ENCODE measurements around the gene CEP170B. TPM values are rescaled to one million over a fixed set of nuclear protein-coding genes. Genes with fewer than 3 reads are reported as not detected.

The CEP170B gene
- total and polyA plus RNA-seq, 2 donors (not counting 1 experiment from before 2014, with no cell fraction given), result 0.16 to 0.59 TPM

- ChIA-PET POLR2A (interaction anchor here (0.6 kb wide), 1 partner anchor 57 kb away, joined by 5 read pairs; no protein-coding TSS in a partner anchor), CTCF (interaction anchor here (0.8 to 1.4 kb wide), 3 partner anchors 8 to 32 kb away, joined by 3 to 7 read pairs (median 3); no protein-coding TSS in a partner anchor)
- no CpG with 5 or more reads among the region's 1 CpG for WGBS (ENCODE audit: insufficient coverage)
- Histone ChIP-seq H3K4me2 (replicated peaks; ENCODE audit: low read depth, low read length, poor library complexity, severe bottlenecking) (no peak overlapping the region), H3K4me3 (ENCODE audit: control extremely low read depth in 1 of 5, extremely low read depth in 1 of 5, insufficient read depth in 1 of 5, low read depth in 2 of 5, low read length in 4 of 5) (no peak overlapping the region), H3K4me1 (ENCODE audit: control insufficient read depth in 2 of 2, insufficient read depth in 2 of 2, low read length in 2 of 2) (peaks cover 0 to 7% of the 10 kb centered on the region in 2 donors), H3K79me2 (ENCODE audit: control insufficient read depth, insufficient read depth, low read length) (no peaks in the 10 kb centered on the region), H3K9me3 (ENCODE audit: control extremely low read depth in 1 of 3, control insufficient read depth in 2 of 3, insufficient read depth in 1 of 3, low read length in 2 of 3) (peaks cover 3 to 29% (median 15%) of the 10 kb centered on the region in 3 donors), H3K36me3 (replicated peaks in 1 of 2; ENCODE audit: control extremely low read depth in 1 of 2, control insufficient read depth in 1 of 2, extremely low read depth in 1 of 2, insufficient read depth in 2 of 2, low read length in 1 of 2) (no peaks in the 10 kb centered on the region), H3K27me3 (replicated peaks in 1 of 4; ENCODE audit: control extremely low read depth in 1 of 4, control insufficient read depth in 3 of 4, insufficient read depth in 4 of 4, low read length in 3 of 4) (peaks cover 0 to 11% (median 0%) of the 10 kb centered on the region in 4 experiments), H3K9ac (ENCODE audit: low read length) (no peak overlapping the region), H3K27ac (ENCODE audit: low read length in 2 of 2) (no peak overlapping the region), H4K20me1 (ENCODE audit: control insufficient read depth, insufficient read depth, low read length, poor library complexity, severe bottlenecking) (no peaks in the 10 kb centered on the region), H2AFZ (ENCODE audit: insufficient read depth, low read depth, low read length, poor library complexity, severe bottlenecking) (no peak overlapping the region)
- no peak for ATAC-seq (ENCODE audit: low read depth)
- TF ChIP-seq CTCF (IDR thresholded peaks at IDR 0.05), result no peak
- no peak for TF ChIP-seq EZH2 (IDR thresholded peaks at IDR 0.05; ENCODE audit: borderline replicate concordance, insufficient read depth, low read depth, low read length, poor library complexity, severe bottlenecking)
- Mint-ChIP-seq H3K27ac (no peak overlapping the region), H3K4me1 (peaks cover 8% of the 10 kb centered on the region), H3K27me3 (peaks cover 36% of the 10 kb centered on the region), H3K9me3 (ENCODE audit: insufficient read depth) (no peaks in the 10 kb centered on the region), H3K4me3 (no peak overlapping the region)
- intact Hi-C loops (cut with micrococcal nuclease), result no loop called here
- DNase-seq, result no peak
These were observed 43.2 kb downstream of the CEP170B start for GRCh38 chr14:104908303-104908702.

- H3K79me2 ChIP-seq (ENCODE audit: control insufficient read depth, insufficient read depth, low read length), result no peaks in the 10 kb centered on the region
- ChIA-PET CTCF (interaction anchor here (0.7 kb wide), 1 partner anchor 1618 kb away, joined by 4 read pairs; no protein-coding TSS in a partner anchor), POLR2A (no interaction called here)
- no peak overlapping the region for H3K4me3 ChIP-seq (ENCODE audit: control extremely low read depth in 1 of 5, extremely low read depth in 1 of 5, insufficient read depth in 1 of 5, low read depth in 2 of 5, low read length in 4 of 5)
- ATAC-seq (ENCODE audit: low read depth), result no peak
- H2AFZ ChIP-seq (ENCODE audit: insufficient read depth, low read depth, low read length, poor library complexity, severe bottlenecking), result no peak overlapping the region
- WGBS (ENCODE audit: insufficient coverage), result 100% methylated on average over 3 of the region's 3 CpGs
- DNase-seq, result no peak
- H3K27me3 ChIP-seq (replicated peaks in 1 of 4; ENCODE audit: control extremely low read depth in 1 of 4, control insufficient read depth in 3 of 4, insufficient read depth in 4 of 4, low read length in 3 of 4), result peaks cover 0 to 1% (median 0%) of the 10 kb centered on the region in 4 experiments
- H3K4me2 ChIP-seq (replicated peaks; ENCODE audit: low read depth, low read length, poor library complexity, severe bottlenecking), result no peak overlapping the region
- intact Hi-C loops (cut with micrococcal nuclease), result no loop called here
- Mint-ChIP-seq H3K4me1 (no peaks in the 10 kb centered on the region), H3K4me3 (no peak overlapping the region), H3K27me3 (peaks cover 22% of the 10 kb centered on the region), H3K9me3 (ENCODE audit: insufficient read depth) (no peaks in the 10 kb centered on the region), H3K27ac (no peak overlapping the region)
- peaks cover 4 to 26% (median 15%) of the 10 kb centered on the region in 3 donors for H3K9me3 ChIP-seq (ENCODE audit: control extremely low read depth in 1 of 3, control insufficient read depth in 2 of 3, insufficient read depth in 1 of 3, low read length in 2 of 3)
- H3K9ac ChIP-seq (ENCODE audit: low read length), result no peak overlapping the region
- H3K4me1 ChIP-seq (ENCODE audit: control insufficient read depth in 2 of 2, insufficient read depth in 2 of 2, low read length in 2 of 2), result no peaks in the 10 kb centered on the region
- no peak overlapping the region for H3K27ac ChIP-seq (ENCODE audit: low read length in 2 of 2)
- no peaks in the 10 kb centered on the region for H3K36me3 ChIP-seq (replicated peaks in 1 of 2; ENCODE audit: control extremely low read depth in 1 of 2, control insufficient read depth in 1 of 2, extremely low read depth in 1 of 2, insufficient read depth in 2 of 2, low read length in 1 of 2)
- TF ChIP-seq EZH2 (IDR thresholded peaks at IDR 0.05; ENCODE audit: borderline replicate concordance, insufficient read depth, low read depth, low read length, poor library complexity, severe bottlenecking) (no peak), CTCF (IDR thresholded peaks at IDR 0.05) (no peak)
- H4K20me1 ChIP-seq (ENCODE audit: control insufficient read depth, insufficient read depth, low read length, poor library complexity, severe bottlenecking), result no peaks in the 10 kb centered on the region
These were observed 47.0 kb downstream of the CEP170B start for GRCh38 chr14:104912053-104912452.
